SJCRH30 (cell line): ENCODE data around the gene ARAP1. TPM values are rescaled to one million over a fixed set of nuclear protein-coding genes. Genes with fewer than 3 reads are reported as not detected.

Experiments
- DNase-seq, 2 experiments: peaks; one replicate each; pipeline ENCODE4 v3.0.0-alpha.2; 2015 to 2020
- H3K27ac ChIP-seq: fragments of 250-450 bp; sonication (Bioruptor Pico); 2 replicates; pipeline ENCODE4 v1.5.1; 2020; ENCODE audit warnings: mild to moderate bottlenecking, moderate library complexity
- H3K27me3 ChIP-seq: fragments of 250-450 bp; sonication (Bioruptor Pico); 2 replicates; pipeline ENCODE4 v1.5.1; 2020; ENCODE audit warnings: mild to moderate bottlenecking, moderate library complexity
- H3K36me3 ChIP-seq: fragments of 250-450 bp; sonication (Bioruptor Pico); 2 replicates; pipeline ENCODE4 v1.5.1; 2020; ENCODE audit warnings: mild to moderate bottlenecking, moderate library complexity
- H3K4me1 ChIP-seq: fragments of 250-450 bp; sonication (Bioruptor Pico); 2 replicates; pipeline ENCODE4 v1.5.1; 2020; ENCODE audit warnings: mild to moderate bottlenecking, moderate library complexity
- H3K4me3 ChIP-seq: fragments of 250-450 bp; sonication (Bioruptor Pico); 2 replicates; pipeline ENCODE4 v1.5.1; 2020; ENCODE audit warnings: mild to moderate bottlenecking, moderate library complexity
- H3K9me3 ChIP-seq: fragments of 250-450 bp; sonication (Bioruptor Pico); replicated peaks from 2 replicates; pipeline ENCODE4 v1.5.1; 2020; ENCODE audit warnings: mild to moderate bottlenecking, moderate library complexity
- total RNA-seq: library from RNA; depleted of rRNA; stranded (reverse); fragments of >200 nt; shearing (Covaris generic); gene quantifications from 2 replicates; pipeline ENCODE4 v1.2.3, GENCODE V29; 2014

Gene ARAP1
- total RNA-seq, 1 experiment from 2014 or later, result 19.0 TPM

DNA sequence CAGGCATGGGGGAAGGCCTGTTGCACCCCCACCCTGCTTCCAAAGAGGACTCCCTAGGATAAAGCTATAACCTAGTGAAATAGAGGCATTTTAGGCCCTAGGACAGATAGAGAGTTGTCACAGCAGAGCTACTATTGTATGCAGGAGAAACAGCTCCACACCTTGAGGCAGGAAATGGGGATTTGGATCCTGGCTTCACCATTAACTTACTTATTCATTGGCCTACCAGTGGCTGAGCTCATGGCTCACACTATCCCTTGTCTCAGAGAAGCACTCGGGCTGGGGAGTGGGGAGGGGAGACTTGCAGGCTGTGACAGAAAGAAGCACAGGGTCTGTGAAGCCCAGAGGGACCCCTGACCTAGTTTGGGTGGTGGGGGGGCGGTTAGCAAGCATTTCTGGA lies 77.0 kb downstream of the ARAP1 start:
- H3K27me3 ChIP-seq, result no peaks in the 10 kb centered on the region
- H3K4me3 ChIP-seq, result no peak overlapping the region
- H3K36me3 ChIP-seq, result no peaks in the 10 kb centered on the region
- no peak for DNase-seq
- no peak overlapping the region for H3K27ac ChIP-seq
- H3K4me1 ChIP-seq, result no peaks in the 10 kb centered on the region
- H3K9me3 ChIP-seq, result no peaks in the 10 kb centered on the region

DNA sequence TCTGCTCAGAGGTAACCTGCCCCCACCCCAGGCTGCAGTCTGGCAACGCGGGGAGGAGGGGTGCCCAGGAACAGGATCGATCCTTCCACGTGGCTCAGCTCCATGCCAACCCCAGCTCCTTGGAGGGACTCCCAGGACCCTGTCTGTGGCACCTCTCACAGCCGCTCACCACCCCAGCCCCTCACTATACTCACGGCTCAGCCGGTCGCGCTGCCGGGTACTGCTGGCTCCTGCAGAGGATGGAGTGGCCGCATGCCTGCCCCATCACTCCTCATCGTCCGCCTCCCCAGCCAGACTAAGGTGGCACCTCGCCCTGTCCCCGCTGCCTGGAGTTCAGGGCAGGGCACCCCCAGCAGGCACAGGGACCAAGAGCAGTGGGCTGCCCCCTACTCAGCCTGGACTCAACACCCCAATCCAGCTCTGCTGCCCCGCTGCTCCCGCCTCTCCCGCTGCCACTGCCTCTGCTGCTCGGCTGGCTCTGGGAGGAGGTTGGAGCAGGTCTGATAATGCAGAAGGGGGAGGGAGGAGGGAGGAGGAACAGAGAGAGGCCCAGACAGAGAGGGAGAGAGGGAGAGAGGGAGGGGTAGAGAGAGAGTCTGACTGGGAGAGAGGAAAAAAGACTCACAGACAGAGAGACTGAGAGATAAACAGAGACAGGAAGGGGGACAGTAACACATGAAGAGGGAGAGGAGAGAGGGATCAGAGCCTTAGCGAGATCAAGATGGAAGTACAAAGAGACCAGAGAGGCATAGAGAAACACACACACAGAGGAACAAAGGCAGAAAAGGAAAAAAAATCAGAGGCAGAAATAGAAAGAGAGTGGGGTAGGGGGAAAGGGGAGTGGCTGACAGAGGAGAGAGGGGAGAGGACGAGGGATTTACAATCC lies 78.0 kb downstream of the ARAP1 start, which contains the start of gene PDE2A:
Gene PDE2A, minus strand, starts transcription at position 480 of the 886 bp plus-strand sequence. Its CDS starts 215 bp downstream, at position 265.
- H3K27ac ChIP-seq, result no peak within 1 kb of the TSS
- no peaks in the 10 kb centered on the region for H3K9me3 ChIP-seq
- no peaks in the 10 kb centered on the region for H3K4me1 ChIP-seq
- H3K36me3 ChIP-seq, result no peaks in the 10 kb centered on the region
- DNase-seq, result no peak
- H3K4me3 ChIP-seq, result no peak within 1 kb of the TSS
- H3K27me3 ChIP-seq, result no peaks in the 10 kb centered on the region

DNA sequence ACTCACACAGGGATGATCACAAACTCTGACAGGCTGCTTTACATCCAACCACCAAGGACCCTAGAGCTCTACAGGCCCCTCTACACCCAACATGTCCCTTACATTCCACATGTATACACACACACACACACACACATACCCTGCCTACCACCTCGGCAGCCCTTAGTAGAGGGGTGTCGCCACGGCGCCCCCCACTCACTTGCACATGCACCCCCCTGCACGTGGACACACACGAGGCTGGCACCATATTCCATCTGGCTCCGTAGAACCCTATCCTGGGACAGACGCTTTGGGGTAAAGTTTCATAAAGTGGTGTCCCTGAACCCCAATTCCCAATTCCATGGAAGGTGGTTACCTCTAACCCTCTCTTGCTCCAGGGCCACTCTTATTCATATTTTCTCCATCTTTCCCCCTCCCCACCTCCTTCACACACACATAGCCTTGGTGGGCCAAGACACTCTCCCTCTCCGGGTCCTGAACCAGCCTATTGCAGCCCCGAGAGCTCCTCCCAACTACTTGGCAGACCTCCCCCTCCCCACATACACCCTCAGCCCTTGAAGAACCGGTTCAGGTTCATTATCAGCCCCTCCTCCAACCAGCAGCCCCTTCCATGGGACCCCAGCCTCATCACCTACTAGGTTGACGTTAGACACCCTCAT lies 78.8 kb downstream of the ARAP1 start:
- DNase-seq, result peak in 1 of 2 experiments; percentile 23
- H3K4me1 ChIP-seq, result no peaks in the 10 kb centered on the region
- no peaks in the 10 kb centered on the region for H3K9me3 ChIP-seq
- H3K27ac ChIP-seq, result no peak overlapping the region
- no peaks in the 10 kb centered on the region for H3K36me3 ChIP-seq
- no peak overlapping the region for H3K4me3 ChIP-seq
- no peaks in the 10 kb centered on the region for H3K27me3 ChIP-seq

DNA sequence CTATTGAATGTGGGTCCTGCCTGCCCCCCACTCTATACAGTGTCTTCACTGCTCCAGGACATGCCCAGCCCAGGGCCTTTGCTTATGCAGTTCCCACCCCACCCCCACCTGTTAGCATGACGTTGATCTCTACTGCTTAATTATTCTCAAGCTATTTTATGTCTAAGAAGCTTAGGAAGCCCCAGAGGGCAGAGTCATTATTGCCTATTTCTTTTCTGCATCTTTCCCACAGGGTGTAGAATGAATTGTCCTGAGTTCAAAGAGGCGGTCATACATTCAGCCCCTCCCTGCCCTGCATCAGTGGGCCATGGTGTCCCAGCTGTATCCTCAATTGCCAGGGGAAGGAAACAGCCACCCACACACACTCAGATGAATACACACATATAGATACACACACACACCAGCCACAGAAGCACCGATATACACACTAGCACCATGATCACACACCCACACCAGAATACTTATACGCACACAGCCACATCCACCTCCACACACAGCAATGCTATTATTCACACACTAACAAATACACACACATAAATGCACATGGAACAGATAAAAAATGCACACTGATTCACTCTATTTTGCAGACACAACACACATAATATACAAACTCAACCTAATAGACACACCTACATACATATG lies 79.5 kb downstream of the ARAP1 start:
- Histone ChIP-seq H3K9me3 (no peaks in the 10 kb centered on the region; the same call in 1 of the 2 replicates), H3K27ac (no peak overlapping the region), H3K4me3 (no peak overlapping the region), H3K4me1 (no peaks in the 10 kb centered on the region), H3K27me3 (no peaks in the 10 kb centered on the region), H3K36me3 (no peaks in the 10 kb centered on the region)
- no peak for DNase-seq

DNA sequence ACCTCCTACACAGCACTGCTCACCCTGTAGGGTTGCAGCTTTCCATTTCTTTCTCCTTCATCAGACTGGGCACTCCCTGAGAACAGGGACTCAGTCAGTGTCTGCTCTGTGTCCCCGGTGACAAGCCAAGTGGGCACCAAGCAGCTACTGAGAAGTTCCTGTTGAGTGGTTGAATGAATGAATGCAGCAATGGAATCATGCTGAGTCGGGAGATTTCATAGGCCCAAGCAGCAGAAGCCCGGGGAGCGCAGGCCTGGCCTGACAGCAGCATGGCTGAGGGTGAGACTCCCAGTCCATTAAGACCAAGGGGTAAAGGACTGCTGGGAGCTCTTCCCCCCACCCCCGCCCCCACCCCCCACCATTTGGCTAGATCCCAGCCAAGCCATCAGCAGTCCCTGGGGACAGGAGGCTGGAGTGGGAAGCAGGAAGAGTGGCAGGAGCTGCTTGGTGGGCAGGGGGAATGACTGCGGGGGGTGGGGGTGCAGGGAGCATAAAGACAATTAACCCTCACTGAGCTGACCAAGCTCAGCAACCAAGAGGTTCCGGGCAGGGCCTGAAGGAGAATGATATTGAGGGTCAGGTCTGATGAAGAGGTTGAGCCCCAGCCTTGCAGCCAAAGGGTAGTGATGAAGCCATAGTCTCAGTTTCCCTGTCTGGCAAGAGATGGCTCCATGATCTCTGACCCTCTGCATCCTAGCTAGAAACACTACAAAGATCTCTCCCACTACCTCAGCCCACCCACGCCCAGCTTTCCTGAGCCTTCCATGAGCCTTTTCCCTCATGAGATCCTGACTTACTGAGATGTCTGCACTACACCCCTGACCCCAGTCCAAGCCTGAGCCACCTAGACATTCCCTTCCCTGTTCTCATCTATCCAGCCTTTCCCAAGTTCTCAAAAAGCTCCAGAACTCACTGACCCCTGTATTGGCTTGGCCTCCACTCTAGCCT lies 80.8 kb downstream of the ARAP1 start:
- no peaks in the 10 kb centered on the region; the same call in 1 of the 2 replicates for H3K9me3 ChIP-seq
- no peak overlapping the region for H3K4me3 ChIP-seq
- H3K27ac ChIP-seq, result no peak overlapping the region
- no peaks in the 10 kb centered on the region for H3K4me1 ChIP-seq
- H3K36me3 ChIP-seq, result no peaks in the 10 kb centered on the region
- H3K27me3 ChIP-seq, result no peaks in the 10 kb centered on the region
- DNase-seq, result no peak

DNA sequence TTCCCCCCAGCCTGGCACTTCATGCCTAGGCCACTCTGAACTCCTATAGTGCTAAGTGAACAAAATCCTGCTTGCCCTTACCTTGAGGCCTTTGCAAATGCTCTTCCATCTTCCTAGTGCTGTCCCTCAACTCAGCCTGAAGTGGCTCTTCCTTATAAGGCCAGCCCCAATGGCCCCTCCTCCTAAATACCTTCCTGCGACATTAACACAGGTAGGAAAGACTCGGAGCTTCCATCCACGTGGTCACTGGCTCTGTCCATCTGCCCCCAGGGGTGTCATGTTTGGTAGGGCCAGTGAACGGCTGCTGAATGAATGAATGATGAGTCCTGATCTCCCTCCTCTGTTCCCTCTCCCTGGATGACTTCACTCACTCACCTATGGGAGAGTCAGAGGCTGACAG lies 82.2 kb downstream of the ARAP1 start:
- DNase-seq, result no peak
- Histone ChIP-seq H3K9me3 (no peaks in the 10 kb centered on the region; the same call in 1 of the 2 replicates), H3K36me3 (no peaks in the 10 kb centered on the region), H3K27me3 (no peaks in the 10 kb centered on the region), H3K4me3 (no peak overlapping the region), H3K27ac (no peak overlapping the region), H3K4me1 (no peaks in the 10 kb centered on the region)

DNA sequence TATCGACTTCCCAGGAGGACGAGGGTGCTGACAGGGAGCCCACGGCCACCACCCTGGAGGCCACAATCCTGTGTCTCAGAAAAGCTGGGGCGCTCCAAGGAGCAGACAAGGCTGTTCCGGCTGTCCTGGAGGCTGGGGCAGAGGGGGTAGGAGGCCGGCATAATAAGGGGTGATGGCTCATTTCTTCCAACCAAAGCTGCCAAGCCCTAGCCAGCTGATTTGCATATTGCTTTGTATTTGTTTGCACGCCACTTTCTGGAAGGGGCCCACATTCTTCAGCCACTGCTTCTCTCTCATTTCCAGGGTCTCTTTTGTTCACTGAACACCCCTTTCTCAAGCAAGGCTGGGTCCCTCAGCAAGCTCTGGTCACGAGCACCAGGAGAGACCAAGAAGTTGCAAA lies 82.7 kb downstream of the ARAP1 start:
- Histone ChIP-seq H3K4me1 (no peaks in the 10 kb centered on the region), H3K36me3 (no peaks in the 10 kb centered on the region), H3K4me3 (no peak overlapping the region), H3K27ac (no peak overlapping the region), H3K9me3 (no peaks in the 10 kb centered on the region; the same call in 1 of the 2 replicates), H3K27me3 (no peaks in the 10 kb centered on the region)
- DNase-seq, result no peak

DNA sequence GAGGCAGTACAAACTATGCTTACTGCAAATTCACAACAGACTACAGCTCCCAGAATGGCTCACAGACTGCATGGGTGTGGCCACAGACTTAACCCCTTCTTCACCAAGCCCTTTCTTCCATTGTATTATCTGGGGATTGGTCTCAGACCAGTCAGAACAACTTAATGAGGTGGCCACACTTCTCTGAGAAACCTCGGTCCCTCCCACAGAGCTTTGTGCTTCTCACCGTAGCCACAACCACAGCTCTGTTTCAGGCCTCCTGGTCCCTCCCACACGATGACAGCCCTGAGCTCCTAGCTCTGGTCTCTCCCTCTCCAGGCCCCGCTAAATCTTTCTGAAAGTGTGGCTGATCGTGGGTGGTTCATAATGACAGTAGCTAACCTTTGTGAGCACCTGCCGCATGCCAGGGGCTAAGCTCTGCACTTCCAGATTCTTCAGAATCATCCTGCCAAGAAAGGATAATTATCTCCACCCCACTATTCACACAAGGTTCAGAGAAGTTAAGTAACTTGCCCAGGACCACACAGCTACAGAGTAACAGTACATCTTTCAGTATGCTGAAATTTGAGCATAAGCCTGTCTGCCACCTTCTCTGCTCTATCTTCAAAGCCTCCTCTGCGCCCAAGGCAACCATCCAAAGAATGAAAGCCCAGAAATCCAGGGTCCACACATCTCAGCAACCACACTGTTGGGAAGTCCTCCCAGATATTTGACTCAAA lies 83.4 kb downstream of the ARAP1 start:
- no peaks in the 10 kb centered on the region for H3K4me1 ChIP-seq
- no peaks in the 10 kb centered on the region for H3K36me3 ChIP-seq
- no peaks in the 10 kb centered on the region; the same call in 1 of the 2 replicates for H3K9me3 ChIP-seq
- H3K27ac ChIP-seq, result no peak overlapping the region
- no peaks in the 10 kb centered on the region for H3K27me3 ChIP-seq
- DNase-seq, result no peak
- no peak overlapping the region for H3K4me3 ChIP-seq

DNA sequence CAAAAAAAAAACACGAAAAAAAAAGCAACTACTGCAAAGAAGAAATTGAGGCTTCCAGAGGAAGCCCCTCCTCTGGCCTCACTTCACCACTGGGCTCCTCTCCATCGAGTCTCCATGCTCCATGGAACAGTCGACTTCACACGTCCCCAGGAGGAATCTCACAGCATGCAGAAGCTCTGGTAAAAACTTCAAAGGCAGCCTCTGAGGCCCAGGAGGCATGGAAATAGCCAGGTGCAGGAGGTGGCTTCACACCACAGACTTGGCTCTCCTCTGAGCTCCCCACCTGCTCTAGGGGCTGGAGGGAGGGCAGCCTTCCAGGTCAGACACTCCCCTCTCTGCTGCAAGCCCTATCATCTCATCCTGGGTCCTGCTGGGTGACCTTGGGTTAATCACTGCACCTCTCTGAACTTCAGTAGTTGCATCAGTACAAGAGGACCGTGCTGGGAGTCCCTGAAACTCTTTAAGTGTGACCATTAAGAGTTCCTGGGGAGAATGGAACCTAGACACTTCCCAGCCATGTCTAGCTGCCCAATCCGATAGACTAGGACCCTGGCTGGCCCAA lies 86.2 kb downstream of the ARAP1 start:
- H3K4me1 ChIP-seq, result no peaks in the 10 kb centered on the region
- H3K36me3 ChIP-seq, result no peaks in the 10 kb centered on the region
- no peak overlapping the region for H3K4me3 ChIP-seq
- DNase-seq, result no peak
- no peaks in the 10 kb centered on the region for H3K27me3 ChIP-seq
- H3K27ac ChIP-seq, result no peak overlapping the region
- no peaks in the 10 kb centered on the region; the same call in 1 of the 2 replicates for H3K9me3 ChIP-seq

DNA sequence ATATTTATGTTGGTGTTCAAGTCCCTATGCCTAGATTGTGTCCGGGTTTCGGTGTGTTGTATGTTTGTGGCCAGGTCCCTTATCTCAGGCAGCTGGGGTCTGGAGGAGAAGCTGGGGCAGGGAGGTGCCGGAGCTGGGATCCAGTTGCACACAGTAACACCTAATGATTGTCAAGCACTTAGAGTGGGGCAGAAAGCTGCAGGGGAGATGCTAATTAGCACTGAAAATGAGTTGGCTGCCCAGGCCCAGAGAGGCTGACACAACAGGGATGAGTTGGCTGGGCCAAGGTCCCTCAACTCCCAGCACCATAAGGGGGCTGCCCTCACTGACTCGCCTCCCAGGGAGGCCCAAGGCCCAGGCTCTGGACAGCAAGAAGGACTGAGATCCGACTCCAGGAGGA lies 90.2 kb downstream of the ARAP1 start:
- no peaks in the 10 kb centered on the region for H3K27me3 ChIP-seq
- H3K9me3 ChIP-seq, result no peaks in the 10 kb centered on the region
- DNase-seq, result no peak
- no peaks in the 10 kb centered on the region for H3K4me1 ChIP-seq
- no peaks in the 10 kb centered on the region for H3K36me3 ChIP-seq
- no peak overlapping the region for H3K4me3 ChIP-seq
- no peak overlapping the region for H3K27ac ChIP-seq

DNA sequence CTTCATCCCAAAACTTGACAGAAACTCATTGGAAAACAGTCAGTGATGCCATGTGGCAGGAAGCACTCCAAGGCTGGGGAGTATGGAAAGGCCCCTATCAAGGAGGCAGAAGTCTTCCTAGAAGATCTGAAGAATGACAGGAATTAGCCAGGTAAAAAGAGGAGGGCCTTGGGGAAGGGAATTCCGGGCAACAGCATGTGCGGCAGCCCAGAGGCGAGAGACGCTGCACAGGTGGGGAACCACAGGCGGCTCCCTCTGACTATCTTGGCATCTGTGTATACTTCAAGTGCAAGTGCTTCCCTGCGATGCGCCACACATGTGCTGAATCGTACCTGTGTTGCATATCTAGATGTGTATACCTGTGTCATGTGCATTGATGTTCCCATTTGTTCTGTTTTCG lies 90.7 kb downstream of the ARAP1 start:
- Histone ChIP-seq H3K27ac (no peak overlapping the region), H3K9me3 (no peaks in the 10 kb centered on the region), H3K27me3 (no peaks in the 10 kb centered on the region), H3K4me3 (no peak overlapping the region), H3K36me3 (no peaks in the 10 kb centered on the region), H3K4me1 (no peaks in the 10 kb centered on the region)
- DNase-seq, result no peak

DNA sequence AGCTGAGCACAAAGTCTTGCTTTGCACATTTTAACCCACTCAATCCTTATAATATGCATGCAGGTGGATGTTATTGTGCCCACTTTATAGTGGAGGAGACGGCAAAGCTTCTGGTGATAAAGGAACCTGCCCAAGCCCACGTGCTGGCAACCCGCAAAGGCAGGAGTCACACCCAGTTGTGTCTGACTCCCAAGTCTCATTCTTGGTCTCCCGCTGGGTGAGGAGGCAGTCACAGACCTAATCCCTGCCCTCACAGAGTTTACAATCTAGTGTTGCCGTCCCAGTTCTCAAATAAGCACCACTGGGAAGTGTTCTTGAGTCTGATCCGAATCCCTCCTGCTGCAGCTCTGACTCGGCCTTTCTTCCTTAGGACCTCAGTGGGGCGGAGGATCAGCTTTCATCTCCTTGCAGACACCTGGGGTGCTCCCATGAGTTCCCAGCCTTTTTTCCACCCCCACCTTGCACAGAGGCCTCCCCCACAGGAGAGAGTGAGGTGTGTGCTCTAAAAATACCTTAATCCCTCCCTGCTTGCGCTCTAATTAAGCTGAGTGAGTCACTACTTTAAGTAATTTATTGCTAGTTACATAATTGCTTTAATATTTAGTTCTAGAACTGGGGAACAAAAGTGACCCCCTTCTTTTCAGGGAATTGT lies 93.1 kb downstream of the ARAP1 start:
- Histone ChIP-seq H3K9me3 (no peaks in the 10 kb centered on the region), H3K27ac (no peak overlapping the region), H3K36me3 (no peaks in the 10 kb centered on the region), H3K27me3 (no peaks in the 10 kb centered on the region), H3K4me1 (no peaks in the 10 kb centered on the region), H3K4me3 (no peak overlapping the region)
- DNase-seq, result no peak
